Raji (cell line): ENCODE data around the gene GPRC5C.

ENCODE experiments used
- POLR2A ChIP-seq: IDR thresholded peaks from 2 replicates; pipeline ENCODE4 v1.6.1; 2011; ENCODE audit warnings: low read depth, low read length, control low read depth; ENCODE audit not compliant: insufficient read depth

GPRC5C gene

DNA sequence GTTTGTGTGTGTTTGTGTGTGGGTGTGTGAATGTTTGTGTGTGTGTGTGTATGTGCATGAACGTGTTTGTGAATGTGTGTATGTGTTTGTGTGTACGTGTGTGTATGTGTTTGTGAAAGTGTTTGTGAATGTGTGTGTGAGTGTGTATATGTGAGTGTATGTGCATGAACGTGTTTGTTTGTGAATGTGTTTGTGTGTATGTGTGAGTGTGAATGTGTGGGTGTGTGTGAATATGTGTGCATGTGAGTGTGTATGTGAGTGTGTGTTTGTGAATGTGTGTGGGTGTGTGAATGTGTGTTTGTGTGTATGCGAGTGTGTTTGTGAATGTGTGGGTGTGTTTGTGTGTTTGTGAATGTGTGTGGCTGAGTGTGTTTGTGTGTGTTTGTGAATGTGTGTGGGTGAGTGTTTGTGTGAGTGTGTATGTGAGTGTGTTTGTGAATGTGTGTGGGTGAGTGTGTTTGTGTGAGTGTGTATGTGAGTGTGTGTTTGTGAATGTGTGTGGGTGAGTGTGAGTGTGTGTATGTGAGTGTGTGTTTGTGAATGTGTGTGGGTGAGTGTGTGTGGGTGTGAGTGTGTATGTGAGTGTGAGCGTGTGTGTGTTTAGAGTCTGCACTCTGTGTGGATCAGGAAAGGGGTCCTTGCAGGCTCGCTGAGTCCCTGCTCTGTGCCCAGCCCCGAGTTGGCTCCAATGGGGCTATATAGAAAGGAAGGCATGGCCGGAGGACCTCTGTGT, 33.7 kb downstream of the GPRC5C start:
- TF ChIP-seq POLR2A = no peak

GRCh38 chr17:74466111-74466827, 34.4 kb downstream of the GPRC5C start, which contains the start of gene CD300A:
Gene CD300A, plus strand, starts transcription at chr17:74466634. Its CDS starts 70 bp downstream, at chr17:74466704.
- TF ChIP-seq POLR2A = no peak

GRCh38 chr17:74466828-74467184, 34.9 kb downstream of the GPRC5C start:
- TF ChIP-seq POLR2A = no peak

GRCh38 chr17:74467221-74467951, 35.5 kb downstream of the GPRC5C start:
- TF ChIP-seq POLR2A = no peak

DNA sequence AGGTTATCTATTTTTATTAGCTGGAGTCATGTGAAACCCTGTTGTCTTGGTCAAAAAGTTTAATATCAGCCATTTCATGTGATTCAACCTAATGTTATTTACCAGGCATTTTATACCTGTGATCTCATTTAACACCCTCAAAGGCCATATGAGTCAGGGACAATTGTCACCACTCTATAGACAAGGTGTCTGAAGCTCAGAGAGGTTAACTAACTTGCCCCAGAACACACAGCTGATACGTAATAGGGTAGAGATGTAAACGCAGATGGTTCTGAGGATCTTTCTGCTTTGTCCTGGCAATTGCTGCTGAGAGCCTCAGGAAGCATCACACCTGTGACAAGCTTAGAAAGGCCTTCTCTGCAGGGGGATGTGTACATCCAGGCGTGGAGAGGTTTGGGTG, 39.5 kb downstream of the GPRC5C start:
- no peak for TF ChIP-seq POLR2A

DNA sequence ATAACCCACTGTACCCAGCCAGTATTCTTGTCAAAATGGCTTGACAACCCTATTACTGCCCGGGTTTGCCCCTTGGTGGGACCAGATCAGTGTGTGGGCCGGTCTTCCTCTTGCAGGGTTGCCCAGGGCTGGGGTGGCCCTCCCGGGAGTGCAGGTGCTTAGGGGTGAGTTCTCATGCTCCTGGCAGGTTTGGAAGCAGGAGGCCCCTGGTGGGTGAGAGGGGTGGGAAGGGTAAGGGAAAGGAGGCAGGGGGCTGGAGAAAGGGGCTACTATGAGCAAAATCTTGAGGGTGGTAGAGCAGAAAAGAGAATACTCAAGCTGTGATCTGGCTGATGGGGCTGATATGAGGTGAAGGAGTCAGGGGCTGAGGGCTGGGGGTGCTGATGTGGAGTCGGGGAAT, 41.0 kb downstream of the GPRC5C start:
- no peak for TF ChIP-seq POLR2A

- no peak for TF ChIP-seq POLR2A
These were observed 41.4 kb downstream of the GPRC5C start for GRCh38 chr17:74473294-74473693.

DNA sequence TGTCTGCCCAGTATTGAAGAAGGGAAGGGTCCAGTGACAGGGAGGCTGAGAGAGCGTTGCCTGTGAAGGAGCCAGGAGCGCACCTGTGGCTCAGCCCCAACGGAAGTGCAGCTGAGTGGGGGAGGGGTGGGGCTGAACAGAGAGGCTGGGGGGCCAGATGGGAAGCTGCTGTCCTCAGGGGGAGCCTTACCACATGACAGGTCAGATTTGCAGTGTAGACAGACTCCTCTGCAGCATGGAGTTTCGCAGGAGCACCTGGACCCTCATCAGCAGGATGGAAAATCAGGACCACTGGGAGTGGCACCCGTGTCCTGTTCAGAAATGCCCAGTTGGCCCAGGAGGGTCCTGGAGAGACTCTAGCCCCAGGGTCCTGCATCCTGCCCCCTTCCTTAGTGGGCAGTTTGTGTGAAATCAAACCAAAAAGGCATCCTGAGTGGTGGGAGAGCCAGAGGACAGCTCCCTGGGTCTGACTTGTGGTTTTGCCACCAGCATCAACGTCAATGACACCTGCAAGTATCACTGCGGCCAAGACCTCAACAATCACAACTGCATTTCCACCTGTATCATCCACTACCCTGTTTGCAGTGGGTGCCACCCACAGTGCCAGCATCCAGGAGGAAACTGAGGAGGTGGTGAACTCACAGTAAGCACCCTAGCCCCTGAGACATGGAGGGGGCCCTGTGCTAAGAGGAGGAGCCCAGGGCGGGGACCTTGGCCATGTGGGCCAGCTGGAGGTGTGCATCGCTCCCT, 42.3 kb downstream of the GPRC5C start:
- TF ChIP-seq POLR2A = no peak

GRCh38 chr17:74475189-74475588, 43.3 kb downstream of the GPRC5C start:
- no peak for TF ChIP-seq POLR2A

- no peak for TF ChIP-seq POLR2A
These were observed 45.5 kb downstream of the GPRC5C start for GRCh38 chr17:74477411-74477810.

- no peak for TF ChIP-seq POLR2A
These were observed 46.7 kb downstream of the GPRC5C start for GRCh38 chr17:74478420-74479100.

DNA sequence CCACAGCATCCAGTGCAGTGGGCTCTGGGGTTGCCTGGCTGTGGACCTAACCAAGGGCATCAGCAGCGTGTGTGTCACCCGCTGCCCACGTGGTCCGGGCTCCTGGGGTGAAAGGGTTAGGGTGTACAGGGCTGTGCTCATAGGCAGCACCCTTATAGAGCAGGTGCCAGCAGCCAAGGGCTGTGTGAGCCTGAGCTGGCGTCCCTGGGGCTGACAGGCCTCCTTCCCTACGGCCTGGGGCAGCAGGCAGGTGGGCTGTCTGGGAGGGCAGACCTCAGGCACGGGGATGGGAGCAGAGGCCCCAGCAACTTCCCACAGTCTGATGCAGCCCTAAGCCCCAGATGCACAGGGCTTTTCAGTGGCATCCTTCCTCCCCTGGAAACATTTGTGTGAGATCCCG, 48.4 kb downstream of the GPRC5C start:
- no peak for TF ChIP-seq POLR2A

GRCh38 chr17:74481621-74482020, 49.7 kb downstream of the GPRC5C start:
- no peak for TF ChIP-seq POLR2A

- TF ChIP-seq POLR2A = no peak
These were observed 52.2 kb downstream of the GPRC5C start for GRCh38 chr17:74484066-74484465.

DNA sequence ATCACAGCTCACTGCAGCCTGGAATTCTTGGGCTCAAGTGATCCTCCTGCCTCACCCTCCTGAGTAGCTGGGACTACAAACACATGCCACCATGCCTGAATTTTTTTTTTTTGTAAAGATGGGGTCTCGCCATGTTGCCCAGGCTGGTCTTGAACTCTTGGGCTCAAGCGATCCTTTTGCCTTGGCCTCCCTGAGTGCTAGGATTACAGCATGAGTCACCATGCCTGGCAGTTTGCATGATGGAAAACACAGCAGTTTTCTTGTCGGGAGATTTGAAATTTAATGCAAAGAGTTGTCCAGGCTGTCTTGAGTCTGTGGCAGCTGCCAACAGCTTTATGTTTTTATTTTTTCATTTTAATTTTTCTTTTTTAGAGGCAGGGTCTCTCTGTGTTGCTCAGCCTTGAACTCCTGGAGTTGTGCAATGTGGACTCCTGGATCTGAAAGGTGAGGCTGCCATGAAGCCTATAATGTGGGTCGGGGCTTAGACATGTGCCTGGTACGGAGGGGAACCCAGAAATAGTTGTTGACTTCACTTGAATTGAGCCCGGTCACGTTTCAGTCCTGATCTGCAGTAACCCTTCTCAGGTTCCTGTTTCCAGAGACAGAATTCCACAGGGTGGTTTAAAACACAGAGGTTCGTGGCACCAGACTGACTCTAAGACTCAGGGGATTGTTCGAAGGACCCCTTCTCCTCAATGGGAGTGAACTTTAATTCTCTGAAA, 53.3 kb downstream of the GPRC5C start:
- TF ChIP-seq POLR2A = no peak

GRCh38 chr17:74485841-74486240, 54.0 kb downstream of the GPRC5C start:
- no peak for TF ChIP-seq POLR2A
